IMR-90 (cell line): ENCODE data around the gene ZDHHC1. TPM values are rescaled to one million over a fixed set of nuclear protein-coding genes. Genes with fewer than 3 reads are reported as not detected.

Source experiments
- ATAC-seq: fragments of 200-7000 bp; cut with Tn5 transposase; 2 replicates; pipeline ENCODE4 v1.9.1; 2020; ENCODE audit warnings: low read depth, mild to moderate bottlenecking, moderate library complexity
- BruUV-seq: library from RNA; stranded (reverse); fragments of 400-500 nt; replicated peaks from 2 replicates; lab custom pipeline; 2021; lab: Mats Ljungman, UMichigan
- CTCF ChIA-PET: fragments of 300-600 bp; formaldehyde crosslinking; extraction: SDS; loops from one replicate; lab custom pipeline; 2021; ENCODE audit warnings: antibody characterized with exemption; lab: Yijun Ruan, JAX
- POLR2A ChIA-PET: fragments of 300-600 bp; sonication (Branson Sonifier 250); formaldehyde crosslinking; loops from one replicate; lab custom pipeline; 2022; ENCODE audit warnings: antibody characterized with exemption; ENCODE audit not compliant: unreplicated experiment; lab: Charles Lee
- DNase-seq: peaks from one replicate; pipeline ENCODE4 v3.0.0; 2013
- H2AFZ ChIP-seq: replicated peaks from 2 replicates; pipeline ENCODE3; 2013; ENCODE audit warnings: low read length, mild to moderate bottlenecking; ENCODE audit not compliant: poor library complexity
- H2AK5ac ChIP-seq: 2 replicates; pipeline ENCODE4 v1.6.1; 2013; ENCODE audit warnings: low read depth, low read length, inconsistent platforms
- H2AK9ac ChIP-seq: replicated peaks from 2 replicates; pipeline ENCODE3; 2013; ENCODE audit warnings: mild to moderate bottlenecking, low read depth, low read length, moderate library complexity; ENCODE audit not compliant: poor library complexity
- H2BK120ac ChIP-seq: 2 replicates; pipeline ENCODE4 v1.6.1; 2013; ENCODE audit warnings: low read depth, low read length, inconsistent platforms
- H2BK15ac ChIP-seq: 3 replicates; pipeline ENCODE4 v1.6.1; 2013; ENCODE audit warnings: low read depth, low read length, inconsistent platforms
- H2BK20ac ChIP-seq: 2 replicates; pipeline ENCODE4 v1.6.1; 2013; ENCODE audit warnings: low read depth, mild to moderate bottlenecking, inconsistent platforms, low read length, moderate library complexity
- H2BK5ac ChIP-seq: 2 replicates; pipeline ENCODE4 v1.6.1; 2013; ENCODE audit warnings: mild to moderate bottlenecking, low read depth, low read length, inconsistent platforms; ENCODE audit not compliant: poor library complexity, severe bottlenecking
- H3K14ac ChIP-seq: replicated peaks from 2 replicates; pipeline ENCODE4 v1.6.1; 2013; ENCODE audit warnings: low read depth, low read length, inconsistent platforms
- H3K18ac ChIP-seq: 2 replicates; pipeline ENCODE4 v1.6.1; 2013; ENCODE audit warnings: low read depth, low read length, control low read depth
- H3K23ac ChIP-seq: 2 replicates; pipeline ENCODE4 v1.6.1; 2013; ENCODE audit warnings: low read depth, low read length, inconsistent platforms
- H3K27ac ChIP-seq: 2 replicates; pipeline ENCODE4 v1.5.1; 2013; ENCODE audit warnings: mild to moderate bottlenecking, control low read depth, low read length; ENCODE audit not compliant: insufficient read depth
- H3K27me3 ChIP-seq: 2 replicates; pipeline ENCODE4 v1.6.1; 2013; ENCODE audit warnings: low read length; ENCODE audit not compliant: control insufficient read depth, insufficient read depth
- H3K36me3 ChIP-seq: 2 replicates; pipeline ENCODE4 v1.6.1; 2013; ENCODE audit warnings: low read length, mixed read lengths; ENCODE audit not compliant: control insufficient read depth, insufficient read depth
- H3K4ac ChIP-seq: 2 replicates; pipeline ENCODE4 v1.6.1; 2013; ENCODE audit warnings: low read depth, low read length, inconsistent platforms
- H3K4me1 ChIP-seq: 2 replicates; pipeline ENCODE4 v1.6.1; 2013; ENCODE audit warnings: low read length, mixed read lengths; ENCODE audit not compliant: control insufficient read depth, insufficient read depth
- H3K4me2 ChIP-seq: 2 replicates; pipeline ENCODE4 v1.6.1; 2013; ENCODE audit warnings: low read depth, mild to moderate bottlenecking, control low read depth, low read length, moderate library complexity
- H3K4me3 ChIP-seq: 2 replicates; pipeline ENCODE4 v1.5.1; 2013; ENCODE audit warnings: low read depth, mild to moderate bottlenecking, control low read depth, low read length, moderate library complexity; ENCODE audit not compliant: insufficient read depth
- H3K56ac ChIP-seq: 2 replicates; pipeline ENCODE4 v1.6.1; 2013; ENCODE audit warnings: low read length, inconsistent platforms; ENCODE audit not compliant: insufficient read depth; ENCODE audit errors: extremely low read depth
- H3K79me1 ChIP-seq, 2 experiments: 2 replicates each; pipeline ENCODE4 v1.6.1; 2013; ENCODE audit warnings: low read length in 2 of 2, inconsistent platforms in 1 of 2, low read depth in 1 of 2
- H3K9ac ChIP-seq: 2 replicates; pipeline ENCODE4 v1.6.1; 2013; ENCODE audit warnings: low read depth, low read length, control low read depth
- H3K9me1 ChIP-seq: 2 replicates; pipeline ENCODE4 v1.6.1; 2013; ENCODE audit warnings: low read length, inconsistent platforms; ENCODE audit not compliant: insufficient read depth
- H3K9me3 ChIP-seq: 2 replicates; pipeline ENCODE4 v1.6.1; 2013; ENCODE audit warnings: low read length; ENCODE audit not compliant: control insufficient read depth, insufficient read depth
- H4K20me1 ChIP-seq: 2 replicates; pipeline ENCODE4 v1.6.1; 2013; ENCODE audit warnings: low read length, inconsistent platforms; ENCODE audit not compliant: insufficient read depth
- H4K5ac ChIP-seq: 2 replicates; pipeline ENCODE4 v1.6.1; 2013; ENCODE audit warnings: mild to moderate bottlenecking, low read depth, low read length, control low read depth
- H4K8ac ChIP-seq, 2 experiments: 2 replicates each; pipeline ENCODE4 v1.6.1; 2013; ENCODE audit warnings: low read depth in 2 of 2, low read length in 2 of 2, control low read depth in 1 of 2, inconsistent platforms in 1 of 2
- H4K91ac ChIP-seq: 2 replicates; pipeline ENCODE4 v1.6.1; 2013; ENCODE audit warnings: low read depth, low read length, inconsistent platforms; ENCODE audit not compliant: insufficient read depth
- FOS ChIP-seq: fragments of 150-350 bp; IDR thresholded peaks from 2 replicates; pipeline ENCODE4 v1.6.1; 2016; ENCODE audit warnings: low read depth, low read length
- MXI1 ChIP-seq: IDR thresholded peaks from 2 replicates; pipeline ENCODE4 v1.6.1; 2012; ENCODE audit warnings: low read depth, mild to moderate bottlenecking, low read length, moderate library complexity, borderline replicate concordance
- RAD21 ChIP-seq: IDR thresholded peaks from 2 replicates; pipeline ENCODE4 v1.6.1; 2012; ENCODE audit warnings: low read length, improper control_type of control experiment
- WGBS, 2 experiments: methylation state at CpG; one replicate each; pipeline versions ENCODE4 v1.1.5 to v1.1.7; 2013; ENCODE audit warnings: missing lambda C conversion rate in 2 of 2; ENCODE audit not compliant: insufficient read length in 1 of 2; ENCODE audit errors: extremely low coverage in 2 of 2; 5-methylcytosine and 5-hydroxymethylcytosine counted together
- dilution Hi-C: fragments of 300-500 bp; cut with HindIII; formaldehyde crosslinking; loops from one replicate; pipeline ENCODE4 v1.14.3; 2018; ENCODE audit warnings: low sequenced_read_pairs; ENCODE audit not compliant: unreplicated experiment
- in situ Hi-C: fragments of 300-500 bp; cut with MboI; formaldehyde crosslinking; loops from 3 replicates; pipeline ENCODE4 v1.14.3; 2019; ENCODE audit warnings: low sequenced_read_pairs, inconsistent platforms, mixed read lengths
- intact Hi-C: fragments of 100-400 bp; cut with micrococcal nuclease; formaldehyde crosslinking; loops from 2 replicates; pipeline ENCODE4 v1.10.0; 2022
- polyA plus RNA-seq, 3 experiments: library from polyadenylated mRNA; depleted of rRNA; stranded (reverse); fragments of >200 nt; gene quantifications; 2 replicates each; pipeline ENCODE4 v1.2.3, GENCODE V29; 2012; ENCODE audit warnings: low replicate concordance in 1 of 3
- total RNA-seq: library from RNA; depleted of rRNA; stranded (reverse); fragments of >200 nt; gene quantifications from 2 replicates; pipeline ENCODE4 v1.2.3, GENCODE V29; 2012

ZDHHC1 gene
- total and polyA plus RNA-seq, 2 of the 4 experiments (the other 2 are of a cell fraction): 2.0 to 5.9 TPM

DNA sequence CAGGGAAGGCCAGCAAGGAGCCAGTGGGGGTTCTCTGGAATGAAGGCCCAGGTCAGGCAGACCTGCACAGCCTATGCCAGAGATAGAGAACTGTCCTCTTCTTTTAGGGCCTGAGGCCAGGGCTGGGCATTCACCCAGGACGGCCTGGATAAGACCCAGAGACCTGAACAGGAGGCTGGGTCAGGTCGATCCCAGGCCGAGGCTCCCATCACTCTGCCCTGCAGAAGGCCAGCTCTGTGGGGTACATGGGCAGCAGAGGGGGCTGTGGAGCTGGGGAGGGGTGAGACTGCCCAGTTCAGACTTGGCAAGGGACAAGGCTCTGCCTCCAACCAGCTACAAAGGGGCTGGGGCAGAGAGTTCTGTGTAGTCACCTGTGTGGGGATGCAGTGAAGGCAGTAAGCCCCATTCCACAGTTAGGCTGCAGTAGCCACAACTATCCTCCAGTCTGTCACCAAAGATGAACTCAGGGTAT, 29.2 kb upstream of the ZDHHC1 start:
- Histone ChIP-seq H4K91ac (no peak overlapping the region), H3K23ac (no peak overlapping the region), H3K4me1 (peaks cover 45% of the 10 kb centered on the region), H3K4me3 (no peak overlapping the region), H4K8ac (no peak overlapping the region), H2BK120ac (no peak overlapping the region), H3K9ac (no peak overlapping the region), H3K56ac (no peak overlapping the region), H4K20me1 (peaks cover 60% of the 10 kb centered on the region), H2BK20ac (no peak overlapping the region), H3K27ac (no peak overlapping the region; the same call in 1 of the 2 replicates), H2AK9ac (no peak overlapping the region), H3K27me3 (no peaks in the 10 kb centered on the region), H4K5ac (no peak overlapping the region; the same call in 1 of the 2 replicates), H3K9me1 (peaks cover 3% of the 10 kb centered on the region; the same call in 1 of the 2 replicates), H2AFZ (no peak overlapping the region), H3K14ac (no peak overlapping the region), H2BK15ac (no peak overlapping the region), H3K79me1 (peaks cover 0 to 65% of the 10 kb centered on the region in 2 experiments; a peak in 2 of 4 replicates), H3K36me3 (peaks cover 8% of the 10 kb centered on the region; the same call in 1 of the 2 replicates), H2BK5ac (no peak overlapping the region), H3K4ac (no peak overlapping the region), H3K4me2 (no peak overlapping the region), H3K9me3 (no peaks in the 10 kb centered on the region), H2AK5ac (no peak overlapping the region), H3K18ac (no peak overlapping the region)
- ChIA-PET POLR2A (no interaction called here), CTCF (no interaction called here)
- DNase-seq: no peak
- BruUV-seq: no TSS peak
- in situ Hi-C loops: no loop called here
- dilution Hi-C loops: no loop called here
- TF ChIP-seq RAD21 (no peak), FOS (no peak), MXI1 (no peak)
- ATAC-seq: no peak
- WGBS, 2 experiments: no CpG with 5 or more reads among the region's 3 CpGs
- intact Hi-C loops: no loop called here
